Gastrocnemius medialis (tissue), 4 donors: Measurements from ENCODE around the gene KRT38. TPM values are rescaled to one million over a fixed set of nuclear protein-coding genes. Genes with fewer than 3 reads are reported as not detected.

Source experiments
- ATAC-seq, 2 donors: fragments of 150-250 bp; one replicate each; pipeline ENCODE4 v1.9.1; 2016
- DNase-seq, 2 donors: peaks; one replicate each; pipeline ENCODE4 v3.0.0-alpha.2; 2019
- H3K27ac ChIP-seq, 4 donors: fragments of 200-600 bp; sonication (generic); 1 replicate in 1 of 4; 2 replicates in 3 of 4; pipeline ENCODE4 v1.5.1; 2016 to 2018; ENCODE audit warnings: mild to moderate bottlenecking in 2 of 4, moderate library complexity in 1 of 4
- H3K27me3 ChIP-seq, 3 donors: fragments of 200-600 bp; sonication (generic) in 2 of 3; 1 replicate in 1 of 3; 2 replicates in 2 of 3; pipeline versions ENCODE4 v1.5.1 to v1.6.0; 2016 to 2019; ENCODE audit warnings: mild to moderate bottlenecking in 1 of 3, moderate library complexity in 1 of 3
- H3K36me3 ChIP-seq, 2 donors: fragments of 200-600 bp; sonication (generic) in 1 of 2; one replicate each; pipeline ENCODE4 v1.5.1; 2017 to 2018
- H3K4me1 ChIP-seq, 2 donors: fragments of 200-600 bp; sonication (generic) in 1 of 2; one replicate each; pipeline ENCODE4 v1.5.1; 2016 to 2017; ENCODE audit warnings: mild to moderate bottlenecking in 2 of 2
- H3K4me3 ChIP-seq, 4 donors: fragments of 200-600 bp; sonication (generic) in 3 of 4; 1 replicate in 1 of 4; 2 replicates in 3 of 4; pipeline ENCODE4 v1.5.1; 2016 to 2019; ENCODE audit warnings: mild to moderate bottlenecking in 2 of 4
- H3K9me3 ChIP-seq, 3 donors: fragments of 200-600 bp; sonication (generic) in 2 of 3; 1 replicate in 1 of 3; 2 replicates in 2 of 3; pipeline ENCODE4 v1.5.1; 2016 to 2019
- POLR2A ChIP-seq, 2 donors: fragments of 450-650 bp; IDR thresholded peaks; one replicate each; pipeline ENCODE4 v1.6.1; 2017; ENCODE audit warnings: antibody characterized with exemption in 2 of 2, mild to moderate bottlenecking in 2 of 2, moderate library complexity in 2 of 2
- in situ Hi-C, 4 donors: fragments of 200-750 bp; cut with MboI; loops; one replicate each; pipeline versions ENCODE4 v1.15.0 to v1.8.0; 2017; ENCODE audit warnings: low sequenced_read_pairs in 4 of 4
- intact Hi-C: fragments of 100-400 bp; cut with DNase I; formaldehyde crosslinking; loops from one replicate; pipeline ENCODE4 v1.15.1; 2023; ENCODE audit warnings: low total_unique reads
- total RNA-seq, 4 donors: library from RNA; depleted of rRNA; stranded (reverse); fragments of >200 nt; gene quantifications; one replicate each; pipeline versions ENCODE4 v1.1.0 to v1.2.3, GENCODE V29; 2016
- TF ChIP-seq, protein P1 (sequence below), 5 experiments: fragments of 450-650 bp in 3 of 5; fragments of 200-600 bp in 2 of 5; sonication (generic) in 2 of 5; IDR thresholded peaks in 4 of 5; conservative IDR thresholded peaks in 1 of 5; 1 replicate in 4 of 5; 2 replicates in 1 of 5; pipeline ENCODE4 v1.5.1; 2016 to 2019; ENCODE audit warnings: antibody characterized with exemption in 5 of 5, mild to moderate bottlenecking in 3 of 5, moderate library complexity in 3 of 5

Gene KRT38
- total RNA-seq, 4 donors from 2014 or later = not detected

DNA sequence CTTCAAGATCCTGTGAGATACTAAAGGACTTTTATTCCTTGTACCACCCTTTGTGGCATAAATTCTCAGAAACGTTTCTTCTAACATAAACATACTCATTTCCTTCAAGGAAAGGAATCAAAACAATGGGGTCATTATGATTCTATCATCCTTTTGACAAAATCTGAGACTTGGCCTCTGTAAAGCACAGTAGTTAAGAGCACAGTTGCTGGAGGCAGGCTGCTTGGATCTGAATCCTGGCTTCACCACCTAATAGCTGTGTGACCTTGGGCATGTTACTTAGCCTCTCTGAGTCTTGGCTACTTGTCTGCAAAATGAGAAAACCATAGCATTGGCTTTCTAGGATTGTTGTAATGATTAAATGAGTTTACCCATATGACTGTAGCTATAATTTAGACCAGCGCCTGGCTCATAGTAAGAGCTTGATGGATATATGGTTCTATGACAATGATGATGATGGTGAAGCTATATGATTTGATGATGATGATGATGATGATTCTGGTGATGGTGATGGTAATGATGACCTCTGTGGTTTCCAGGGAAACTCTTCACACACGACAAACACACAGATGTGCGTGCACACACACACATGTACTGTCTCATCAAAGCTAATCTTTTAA, 37.3 kb downstream of the KRT38 start:
- ATAC-seq (no peak), DNase-seq (no peak)
- no peaks in the 10 kb centered on the region for H3K4me1 ChIP-seq
- H3K27me3 ChIP-seq = no peaks in the 10 kb centered on the region
- TF ChIP-seq, protein P1, sequence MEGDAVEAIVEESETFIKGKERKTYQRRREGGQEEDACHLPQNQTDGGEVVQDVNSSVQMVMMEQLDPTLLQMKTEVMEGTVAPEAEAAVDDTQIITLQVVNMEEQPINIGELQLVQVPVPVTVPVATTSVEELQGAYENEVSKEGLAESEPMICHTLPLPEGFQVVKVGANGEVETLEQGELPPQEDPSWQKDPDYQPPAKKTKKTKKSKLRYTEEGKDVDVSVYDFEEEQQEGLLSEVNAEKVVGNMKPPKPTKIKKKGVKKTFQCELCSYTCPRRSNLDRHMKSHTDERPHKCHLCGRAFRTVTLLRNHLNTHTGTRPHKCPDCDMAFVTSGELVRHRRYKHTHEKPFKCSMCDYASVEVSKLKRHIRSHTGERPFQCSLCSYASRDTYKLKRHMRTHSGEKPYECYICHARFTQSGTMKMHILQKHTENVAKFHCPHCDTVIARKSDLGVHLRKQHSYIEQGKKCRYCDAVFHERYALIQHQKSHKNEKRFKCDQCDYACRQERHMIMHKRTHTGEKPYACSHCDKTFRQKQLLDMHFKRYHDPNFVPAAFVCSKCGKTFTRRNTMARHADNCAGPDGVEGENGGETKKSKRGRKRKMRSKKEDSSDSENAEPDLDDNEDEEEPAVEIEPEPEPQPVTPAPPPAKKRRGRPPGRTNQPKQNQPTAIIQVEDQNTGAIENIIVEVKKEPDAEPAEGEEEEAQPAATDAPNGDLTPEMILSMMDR (IDR thresholded peaks at IDR 0.05 in 4 of 5, conservative IDR thresholded peaks at IDR 0.05 in 1 of 5) = no peak
- no peak for TF ChIP-seq POLR2A (IDR thresholded peaks at IDR 0.05)
- intact Hi-C loops (no loop called here), in situ Hi-C loops (no loop called here)
- H3K27ac ChIP-seq = no peak overlapping the region
- H3K9me3 ChIP-seq = no peaks in the 10 kb centered on the region
- H3K4me3 ChIP-seq = no peak overlapping the region
- no peaks in the 10 kb centered on the region for H3K36me3 ChIP-seq

DNA sequence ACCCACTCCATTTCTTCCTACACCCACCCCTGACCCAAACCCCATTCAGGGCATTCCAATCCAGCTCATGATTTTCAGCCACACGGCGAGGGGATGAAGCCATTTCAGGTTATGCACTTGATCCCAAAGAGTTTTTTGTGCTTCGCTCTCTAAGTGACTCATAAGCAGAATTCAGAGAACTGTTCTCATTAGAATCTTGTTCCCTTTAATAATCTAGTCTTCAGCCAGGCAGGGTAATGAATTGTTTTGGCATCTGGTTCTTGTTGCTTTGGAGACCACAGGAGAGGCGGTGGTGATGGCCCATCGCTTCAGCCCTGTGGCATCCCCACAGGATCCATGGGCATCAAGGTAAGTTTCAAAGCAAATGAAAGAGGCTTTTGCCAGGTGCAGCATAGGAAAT, 38.6 kb downstream of the KRT38 start:
- H3K27me3 ChIP-seq = no peaks in the 10 kb centered on the region
- DNase-seq (no peak), ATAC-seq (no peak)
- no peaks in the 10 kb centered on the region for H3K36me3 ChIP-seq
- TF ChIP-seq, protein P1 (IDR thresholded peaks at IDR 0.05 in 4 of 5, conservative IDR thresholded peaks at IDR 0.05 in 1 of 5) = no peak
- no peak for TF ChIP-seq POLR2A (IDR thresholded peaks at IDR 0.05)
- no peak overlapping the region for H3K4me3 ChIP-seq
- H3K4me1 ChIP-seq = no peaks in the 10 kb centered on the region
- intact Hi-C loops = no loop called here
- no peaks in the 10 kb centered on the region for H3K9me3 ChIP-seq
- in situ Hi-C loops = no loop called here
- no peak overlapping the region for H3K27ac ChIP-seq

DNA sequence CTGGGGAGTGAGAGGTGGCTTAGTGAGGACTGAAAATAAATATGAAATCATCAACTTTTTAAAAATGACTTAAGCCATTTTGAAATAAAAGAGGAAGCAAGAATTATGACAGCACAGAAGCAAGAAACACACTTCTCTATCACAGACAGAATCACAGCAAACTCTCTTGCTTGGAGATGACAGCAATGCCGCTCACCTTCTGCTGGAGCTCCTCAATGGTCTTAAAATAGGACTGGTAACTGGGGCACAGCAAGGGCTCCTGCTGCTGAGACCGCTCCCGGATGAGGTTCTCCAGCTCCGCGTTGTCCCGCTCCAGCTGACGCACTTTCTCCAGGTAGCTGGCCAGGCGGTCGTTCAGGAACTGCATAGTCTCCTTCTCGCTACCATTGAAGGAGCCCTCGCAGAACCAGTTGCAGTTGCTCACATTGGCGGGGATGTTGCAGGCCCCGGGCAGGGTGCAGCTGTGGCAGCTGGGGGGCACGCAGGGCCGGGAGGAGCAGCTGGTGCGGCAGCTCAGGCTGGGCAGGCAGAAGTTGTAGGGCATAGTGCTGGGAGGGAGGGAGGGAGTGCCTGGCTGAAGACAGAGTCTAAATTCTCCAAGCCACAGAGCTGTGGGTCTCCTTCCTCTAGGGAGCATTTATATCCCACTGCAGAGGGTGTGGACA, 43.7 kb downstream of the KRT38 start, which contains the start of gene KRT31:
TSS of gene KRT31 (minus strand) at position 613 of the 665 bp plus-strand sequence. CDS start at position 544, 69 bp downstream.
- no peak for TF ChIP-seq POLR2A (IDR thresholded peaks at IDR 0.05)
- TF ChIP-seq, protein P1 (IDR thresholded peaks at IDR 0.05 in 4 of 5, conservative IDR thresholded peaks at IDR 0.05 in 1 of 5) = no peak
- Histone ChIP-seq H3K27ac (no peak within 1 kb of the TSS), H3K36me3 (no peaks in the 10 kb centered on the region), H3K4me3 (peak within 1 kb of the TSS in 1 of 4 donors; percentile 36), H3K9me3 (no peaks in the 10 kb centered on the region), H3K27me3 (no peaks in the 10 kb centered on the region), H3K4me1 (peaks cover 0 to 11% of the 10 kb centered on the region in 2 donors)
- in situ Hi-C loops (no loop called here), intact Hi-C loops (no loop called here)
- peak; percentile 46 to 66 for ATAC-seq
- no peak for DNase-seq

DNA sequence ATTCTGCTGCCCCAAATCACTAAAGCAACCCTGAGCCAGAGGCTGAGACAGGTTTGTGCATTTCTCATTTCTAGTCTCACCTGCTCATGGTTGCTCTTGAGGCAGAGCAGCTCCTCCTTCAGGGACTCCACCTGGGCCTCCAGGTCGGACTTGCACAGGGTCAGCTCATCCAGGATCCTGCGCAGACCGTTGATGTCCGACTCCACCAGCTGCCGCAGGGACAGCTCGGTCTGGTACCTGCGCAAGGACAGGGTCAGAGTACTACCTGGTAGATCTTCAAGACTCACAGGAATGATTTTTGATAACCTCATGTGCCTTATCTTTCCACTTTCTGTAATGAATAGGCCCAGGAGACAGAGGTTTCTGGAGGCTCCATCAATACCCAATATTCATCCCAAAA, 44.4 kb downstream of the KRT38 start:
- Histone ChIP-seq H3K27me3 (no peaks in the 10 kb centered on the region), H3K4me1 (peaks cover 0 to 11% of the 10 kb centered on the region in 2 donors), H3K4me3 (no peak overlapping the region), H3K27ac (no peak overlapping the region), H3K9me3 (no peaks in the 10 kb centered on the region), H3K36me3 (no peaks in the 10 kb centered on the region)
- in situ Hi-C loops = no loop called here
- no peak for DNase-seq
- no peak for ATAC-seq
- intact Hi-C loops = no loop called here
- TF ChIP-seq POLR2A (IDR thresholded peaks at IDR 0.05) = no peak
- TF ChIP-seq, protein P1 (IDR thresholded peaks at IDR 0.05 in 4 of 5, conservative IDR thresholded peaks at IDR 0.05 in 1 of 5) = no peak
